A172 (cell line): ENCODE data around the gene LMX1B. TPM values are rescaled to one million over a fixed set of nuclear protein-coding genes. Genes with fewer than 3 reads are reported as not detected.
A peak's percentile ranks its signal among the peaks of the same experiment; 100 is the strongest.

Experiments used
- DNase-seq: peaks from one replicate; pipeline ENCODE4 v3.0.0-alpha.2; 2015; ENCODE audit warnings: low spot score
- total RNA-seq: library from RNA; depleted of rRNA; stranded (reverse); fragments of >200 nt; shearing (Covaris generic); gene quantifications from 2 replicates; pipeline ENCODE4 v1.2.3, GENCODE V29; 2014

LMX1B gene
- total RNA-seq, 1 experiment from 2014 or later, result 1.8 TPM

GRCh38 chr9:126617823-126618165, 4.1 kb downstream of the LMX1B start:
- DNase-seq, result no peak

- DNase-seq, result no peak
Measured at GRCh38 chr9:126618190-126618584, 4.5 kb downstream of the LMX1B start.

- no peak for DNase-seq
Measured at GRCh38 chr9:126618585-126619360, 5.0 kb downstream of the LMX1B start.

GRCh38 chr9:126619361-126620135, 5.8 kb downstream of the LMX1B start:
- DNase-seq, result no peak

GRCh38 chr9:126620478-126620877, 6.8 kb downstream of the LMX1B start:
- DNase-seq, result no peak

- DNase-seq, result no peak
Measured at GRCh38 chr9:126621061-126621918, 7.6 kb downstream of the LMX1B start.

- no peak for DNase-seq
Measured at GRCh38 chr9:126621919-126622735, 8.4 kb downstream of the LMX1B start.

- no peak for DNase-seq
Measured at GRCh38 chr9:126623314-126623666, 9.6 kb downstream of the LMX1B start.

- no peak for DNase-seq
Measured at GRCh38 chr9:126623667-126624478, 10.1 kb downstream of the LMX1B start.

- no peak for DNase-seq
Measured at GRCh38 chr9:126624479-126624826, 10.7 kb downstream of the LMX1B start.

GRCh38 chr9:126624912-126625311, 11.2 kb downstream of the LMX1B start:
- DNase-seq, result no peak

- no peak for DNase-seq
Measured at GRCh38 chr9:126625329-126626126, 11.8 kb downstream of the LMX1B start.

- no peak for DNase-seq
Measured at GRCh38 chr9:126626127-126626925, 12.6 kb downstream of the LMX1B start.

GRCh38 chr9:126626926-126627233, 13.2 kb downstream of the LMX1B start:
- no peak for DNase-seq

- no peak for DNase-seq
Measured at GRCh38 chr9:126628146-126628545, 14.4 kb downstream of the LMX1B start.

GRCh38 chr9:126628969-126629674, 15.4 kb downstream of the LMX1B start:
- DNase-seq, result no peak

GRCh38 chr9:126630458-126631237, 16.9 kb downstream of the LMX1B start:
- DNase-seq, result peak; percentile 71

GRCh38 chr9:126631254-126631653, 17.5 kb downstream of the LMX1B start:
- no peak for DNase-seq
